UCSD-AML1 (cell line): ENCODE data around the gene CRCP.
"Not testable (repeated sequence)": the region's sequence is repeated elsewhere in the genome, so short reads cannot be mapped to it uniquely, and the experiment has no call there.

Source experiments
- DNase-seq: peaks from one replicate; lab custom pipeline; 2025; ENCODE audit not compliant: unreplicated experiment; lab: John Stamatoyannopoulos, UW

Gene CRCP

GRCh38 chr7:66152371-66153191 is 37.9 kb downstream of the CRCP start:
- no peak for DNase-seq

GRCh38 chr7:66153691-66154090 is 39.0 kb downstream of the CRCP start:
- DNase-seq = no peak

GRCh38 chr7:66156035-66156434 is 41.4 kb downstream of the CRCP start:
- not testable (repeated sequence) for DNase-seq

GRCh38 chr7:66157060-66157459 is 42.4 kb downstream of the CRCP start:
- no peak for DNase-seq

GRCh38 chr7:66162622-66163021 is 48.0 kb downstream of the CRCP start:
- no peak for DNase-seq

GRCh38 chr7:66163186-66163610 is 48.6 kb downstream of the CRCP start:
- DNase-seq = no peak

GRCh38 chr7:66164356-66164755 is 49.7 kb downstream of the CRCP start:
- DNase-seq = no peak

- no peak for DNase-seq
These were observed 53.2 kb downstream of the CRCP start for GRCh38 chr7:66167773-66168387.

- no peak for DNase-seq
These were observed 55.0 kb downstream of the CRCP start for GRCh38 chr7:66169616-66170015.

- DNase-seq = no peak
These were observed 55.9 kb downstream of the CRCP start for GRCh38 chr7:66170309-66171231.

- DNase-seq = not testable (repeated sequence)
These were observed 58.1 kb downstream of the CRCP start for GRCh38 chr7:66172536-66173401.

- no peak for DNase-seq
These were observed 59.2 kb downstream of the CRCP start for GRCh38 chr7:66173856-66174255.

- DNase-seq = not testable (repeated sequence)
These were observed 60.4 kb downstream of the CRCP start for GRCh38 chr7:66175006-66175405.

GRCh38 chr7:66176914-66177313 is 62.3 kb downstream of the CRCP start:
- DNase-seq = no peak

GRCh38 chr7:66178258-66178657 is 63.6 kb downstream of the CRCP start:
- no peak for DNase-seq

- no peak for DNase-seq
These were observed 66.7 kb downstream of the CRCP start for GRCh38 chr7:66181329-66181728.

GRCh38 chr7:66181845-66182244 is 67.2 kb downstream of the CRCP start:
- no peak for DNase-seq

GRCh38 chr7:66182920-66183319 is 68.3 kb downstream of the CRCP start:
- no peak for DNase-seq

- no peak for DNase-seq
These were observed 69.1 kb downstream of the CRCP start for GRCh38 chr7:66183700-66184099.

GRCh38 chr7:66185680-66186187 is 71.1 kb downstream of the CRCP start:
- DNase-seq = no peak
